Suprapubic skin (tissue), 3 donors: ENCODE measurements around the gene PTPRD.

ENCODE experiments used
- CTCF ChIP-seq, 2 donors: fragments of 200-600 bp in 1 of 2; fragments of 450-650 bp in 1 of 2; sonication (generic) in 1 of 2; IDR thresholded peaks; one replicate each; pipeline ENCODE4 v1.5.1; 2016 to 2019; ENCODE audit warnings: antibody characterized with exemption in 2 of 2, mild to moderate bottlenecking in 1 of 2, moderate library complexity in 1 of 2
- EP300 ChIP-seq: sonication (generic); formaldehyde crosslinking; IDR thresholded peaks from one replicate; pipeline ENCODE4 v1.6.1; 2017; ENCODE audit warnings: antibody characterized with exemption

GRCh38 chr9:8701904-8702303 is 1910.9 kb downstream of the PTPRD start:
- TF ChIP-seq EP300 (no peak), CTCF (IDR thresholded peaks at IDR 0.05) (no peak)
